OCI-LY1 (cell line): ENCODE measurements around the gene POU3F3.

Experiments
- H2AFZ ChIP-seq: fragments of 200-600 bp; sonication (generic), shearing (Covaris generic); 2 replicates; pipeline ENCODE4 v1.6.0; 2014; ENCODE audit warnings: antibody characterized with exemption, mild to moderate bottlenecking, low read length
- H3F3A ChIP-seq: fragments of 200-600 bp; sonication (generic), shearing (Covaris generic); 2 replicates; pipeline ENCODE4 v1.6.0; 2014; ENCODE audit warnings: mild to moderate bottlenecking, antibody characterized with exemption, low read length, moderate library complexity; ENCODE audit not compliant: insufficient read depth
- H3K27ac ChIP-seq: fragments of 200-600 bp; sonication (generic); 2 replicates; pipeline ENCODE4 v1.5.1; 2014; ENCODE audit warnings: low read length, mixed run types, mild to moderate bottlenecking, low read depth; ENCODE audit not compliant: poor library complexity, severe bottlenecking
- H3K27me3 ChIP-seq: fragments of 200-600 bp; sonication (generic); 2 replicates; pipeline ENCODE4 v1.6.0; 2014; ENCODE audit warnings: antibody characterized with exemption, mild to moderate bottlenecking, low read length, moderate library complexity; ENCODE audit not compliant: insufficient read depth
- H3K36me3 ChIP-seq: fragments of 200-600 bp; sonication (generic); 2 replicates; pipeline ENCODE4 v1.6.1; 2014; ENCODE audit warnings: mild to moderate bottlenecking, antibody characterized with exemption, low read length, moderate library complexity, mixed read lengths; ENCODE audit not compliant: insufficient read depth
- H3K4me1 ChIP-seq: fragments of 200-600 bp; sonication (generic); 2 replicates; pipeline ENCODE4 v1.5.1; 2014; ENCODE audit warnings: mild to moderate bottlenecking, low read length, moderate library complexity; ENCODE audit not compliant: insufficient read depth, severe bottlenecking
- H3K4me2 ChIP-seq: fragments of 200-600 bp; sonication (generic), shearing (Covaris generic); 2 replicates; pipeline ENCODE4 v1.6.1; 2014; ENCODE audit warnings: low read length
- H3K4me3 ChIP-seq: fragments of 200-600 bp; sonication (generic); 2 replicates; pipeline ENCODE4 v1.5.1; 2014; ENCODE audit warnings: low read length, low read depth, mild to moderate bottlenecking, mixed read lengths; ENCODE audit not compliant: poor library complexity, severe bottlenecking
- H3K79me2 ChIP-seq: fragments of 200-600 bp; shearing (Covaris generic); 2 replicates; pipeline ENCODE4 v1.6.1; 2016; ENCODE audit warnings: mixed run types, low read length, mixed read lengths; ENCODE audit not compliant: insufficient read depth
- H3K9ac ChIP-seq: fragments of 200-600 bp; sonication (generic), shearing (Covaris generic); 2 replicates; pipeline ENCODE4 v1.6.1; 2014; ENCODE audit warnings: mild to moderate bottlenecking, low read length, mixed read lengths
- H3K9me2 ChIP-seq: fragments of 200-600 bp; sonication (generic), shearing (Covaris generic); 2 replicates; pipeline ENCODE4 v1.6.1; 2014; ENCODE audit warnings: low read depth, mild to moderate bottlenecking, low read length, mixed read lengths
- H3K9me3 ChIP-seq: fragments of 200-600 bp; shearing (Covaris generic); 2 replicates; pipeline ENCODE4 v1.6.1; 2014; ENCODE audit warnings: low read length, mixed read lengths
- H4K20me1 ChIP-seq: fragments of 200-600 bp; sonication (generic), shearing (Covaris generic); 2 replicates; pipeline ENCODE4 v1.6.0; 2016; ENCODE audit warnings: mild to moderate bottlenecking, low read length; ENCODE audit not compliant: insufficient read depth
- CTCF ChIP-seq: fragments of 200-600 bp; sonication (generic), shearing (Covaris generic); IDR thresholded peaks from 2 replicates; pipeline ENCODE4 v1.5.1; 2017; ENCODE audit warnings: mild to moderate bottlenecking, antibody characterized with exemption, low read length, moderate library complexity, mixed read lengths
- EZH2 ChIP-seq: fragments of 200-600 bp; sonication (generic), shearing (Covaris generic); IDR thresholded peaks from 2 replicates; pipeline ENCODE4 v1.8.0; 2017; ENCODE audit warnings: borderline replicate concordance, mixed run types, mild to moderate bottlenecking, antibody characterized with exemption, low read length, moderate library complexity, mixed read lengths

Gene POU3F3

GRCh38 chr2:104825124-104825865, 28.6 kb upstream of the POU3F3 start:
- Histone ChIP-seq H3K9me2 (no peaks in the 10 kb centered on the region), H3K4me3 (no peak overlapping the region), H3K36me3 (no peaks in the 10 kb centered on the region), H3K9ac (no peak overlapping the region), H3K9me3 (no peaks in the 10 kb centered on the region), H2AFZ (no peak overlapping the region), H3K4me1 (no peaks in the 10 kb centered on the region), H3K27ac (no peak overlapping the region), H3K4me2 (no peak overlapping the region), H3K79me2 (no peaks in the 10 kb centered on the region), H3F3A (no peaks in the 10 kb centered on the region), H4K20me1 (no peaks in the 10 kb centered on the region), H3K27me3 (no peaks in the 10 kb centered on the region)
- TF ChIP-seq CTCF (no peak), EZH2 (no peak)

- H3K27ac ChIP-seq: no peak overlapping the region
These were observed 27.9 kb upstream of the POU3F3 start for GRCh38 chr2:104826016-104826415.

GRCh38 chr2:104831742-104832141, 22.2 kb upstream of the POU3F3 start:
- H3K4me3 ChIP-seq: no peak overlapping the region
- no peak overlapping the region for H3K27ac ChIP-seq
- TF ChIP-seq CTCF (no peak), EZH2 (no peak)
- H3K9me3 ChIP-seq: no peaks in the 10 kb centered on the region
- no peaks in the 10 kb centered on the region for H3K4me1 ChIP-seq
- no peak overlapping the region for H3K4me2 ChIP-seq
- H3K79me2 ChIP-seq: no peaks in the 10 kb centered on the region
- no peaks in the 10 kb centered on the region for H3K27me3 ChIP-seq
- H3K36me3 ChIP-seq: no peaks in the 10 kb centered on the region
- H3K9ac ChIP-seq: no peak overlapping the region
- no peaks in the 10 kb centered on the region for H3K9me2 ChIP-seq
- H2AFZ ChIP-seq: no peak overlapping the region
- no peaks in the 10 kb centered on the region for H3F3A ChIP-seq
- no peaks in the 10 kb centered on the region for H4K20me1 ChIP-seq

More at GRCh38 chr2:104826016-104826415, 27.9 kb upstream of the POU3F3 start:
- Histone ChIP-seq H3K36me3 (no peaks in the 10 kb centered on the region), H3K9ac (no peak overlapping the region), H3K9me3 (no peaks in the 10 kb centered on the region), H3K4me3 (no peak overlapping the region), H3K79me2 (no peaks in the 10 kb centered on the region), H2AFZ (no peak overlapping the region), H3F3A (no peaks in the 10 kb centered on the region), H3K9me2 (no peaks in the 10 kb centered on the region), H3K4me1 (no peaks in the 10 kb centered on the region), H4K20me1 (no peaks in the 10 kb centered on the region), H3K4me2 (no peak overlapping the region), H3K27me3 (no peaks in the 10 kb centered on the region)
- TF ChIP-seq CTCF: no peak
- TF ChIP-seq EZH2: no peak
